Measurements from ENCODE around the gene BIN2.
"Not testable (repeated sequence)": the region's sequence is repeated elsewhere in the genome, so short reads cannot be mapped to it uniquely, and the experiment has no call there.

BIN2 gene

DNA sequence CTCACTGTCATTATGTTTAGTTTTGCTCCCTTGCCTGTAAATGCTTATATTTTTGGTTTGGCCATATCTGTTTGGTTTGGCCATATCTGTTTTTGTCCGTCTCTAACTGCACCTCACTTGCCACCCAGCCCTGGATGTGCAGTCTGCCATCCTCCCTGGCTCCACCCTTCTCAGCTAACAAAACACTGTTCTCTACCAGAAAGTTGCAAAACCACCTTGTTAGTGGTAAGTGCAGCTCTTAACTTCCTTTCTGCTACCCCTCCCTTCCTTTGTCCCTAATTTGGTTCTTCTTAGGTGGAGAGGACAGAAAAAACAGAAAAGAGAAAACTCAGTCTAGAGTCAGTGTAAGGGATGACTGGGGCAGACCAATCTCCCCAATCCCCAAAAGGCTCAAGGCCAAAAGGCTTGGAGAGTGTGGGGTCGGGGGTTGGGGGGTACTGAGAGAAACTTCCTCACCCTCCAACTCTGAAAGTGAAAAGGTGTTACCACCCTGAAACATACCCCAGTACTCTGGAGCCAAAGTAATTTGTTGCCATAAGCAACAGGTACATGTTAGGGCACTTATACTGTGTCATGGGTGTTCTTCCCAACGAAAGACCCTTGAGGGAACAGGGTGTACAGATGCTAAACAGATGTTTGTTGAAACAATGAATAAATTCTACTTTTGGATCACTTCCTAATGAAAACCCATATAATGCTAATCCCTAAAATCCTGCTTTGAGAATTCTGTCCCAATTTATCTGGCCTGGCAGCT is 5.0 kb downstream of the BIN2 start:
- Histone ChIP-seq H3K4me1 (ENCODE audit: insufficient read depth, poor library complexity, severe bottlenecking) (no peaks in the 10 kb centered on the region), H3K27ac (ENCODE audit: poor library complexity, severe bottlenecking) (no peak overlapping the region), H3K4me3 (ENCODE audit: severe bottlenecking) (no peak overlapping the region), H3K9me3 (ENCODE audit: severe bottlenecking) (no peaks in the 10 kb centered on the region), H3K27me3 (ENCODE audit: insufficient read depth, poor library complexity, severe bottlenecking) (no peaks in the 10 kb centered on the region), H3K36me3 (ENCODE audit: low read depth) (no peaks in the 10 kb centered on the region)
- ATAC-seq (ENCODE audit: low read depth) (peak; percentile 36; the same call in 1 of the 3 replicates), DNase-seq (ENCODE audit: low spot score) (no peak)
- no peak for TF ChIP-seq CTCF (IDR thresholded peaks at IDR 0.05; ENCODE audit: poor library complexity, severe bottlenecking)

- not testable (repeated sequence) for H3K27me3 ChIP-seq (ENCODE audit: insufficient read depth, poor library complexity, severe bottlenecking); H3K9me3 ChIP-seq (ENCODE audit: severe bottlenecking); H3K27ac ChIP-seq (ENCODE audit: poor library complexity, severe bottlenecking); H3K36me3 ChIP-seq (ENCODE audit: low read depth); H3K4me1 ChIP-seq (ENCODE audit: insufficient read depth, poor library complexity, severe bottlenecking); H3K4me3 ChIP-seq (ENCODE audit: severe bottlenecking); ATAC-seq (ENCODE audit: low read depth); DNase-seq (ENCODE audit: low spot score)
Measured at GRCh38 chr12:51318057-51318806, 5.7 kb downstream of the BIN2 start.

DNA sequence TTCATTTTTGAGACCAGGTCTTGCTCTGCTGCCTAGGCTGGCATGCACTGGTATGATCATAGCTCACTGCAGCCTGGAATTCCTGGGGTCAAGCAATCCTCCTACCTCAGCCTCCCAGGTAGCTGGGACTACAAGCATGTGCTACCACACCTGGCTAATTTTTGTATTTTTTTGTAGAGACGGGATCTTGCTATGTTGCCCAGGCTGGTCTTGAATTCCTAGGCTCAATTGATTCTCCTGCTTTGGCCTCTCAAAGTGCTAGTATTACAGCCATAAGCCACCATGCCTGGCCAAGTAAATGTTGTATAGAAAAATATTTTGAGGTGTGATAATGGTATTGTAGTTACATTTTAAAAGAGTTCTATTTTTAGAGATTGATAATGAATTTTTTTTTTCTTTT is 12.6 kb downstream of the BIN2 start:
- Histone ChIP-seq H3K9me3 (ENCODE audit: severe bottlenecking) (no peaks in the 10 kb centered on the region), H3K27ac (ENCODE audit: poor library complexity, severe bottlenecking) (no peak overlapping the region), H3K4me1 (ENCODE audit: insufficient read depth, poor library complexity, severe bottlenecking) (peaks cover 15% of the 10 kb centered on the region), H3K4me3 (ENCODE audit: severe bottlenecking) (no peak overlapping the region), H3K36me3 (ENCODE audit: low read depth) (no peaks in the 10 kb centered on the region), H3K27me3 (ENCODE audit: insufficient read depth, poor library complexity, severe bottlenecking) (no peaks in the 10 kb centered on the region)
- no peak for TF ChIP-seq CTCF (IDR thresholded peaks at IDR 0.05; ENCODE audit: poor library complexity, severe bottlenecking)
- ATAC-seq (ENCODE audit: low read depth) (no peak), DNase-seq (ENCODE audit: low spot score) (no peak)

DNA sequence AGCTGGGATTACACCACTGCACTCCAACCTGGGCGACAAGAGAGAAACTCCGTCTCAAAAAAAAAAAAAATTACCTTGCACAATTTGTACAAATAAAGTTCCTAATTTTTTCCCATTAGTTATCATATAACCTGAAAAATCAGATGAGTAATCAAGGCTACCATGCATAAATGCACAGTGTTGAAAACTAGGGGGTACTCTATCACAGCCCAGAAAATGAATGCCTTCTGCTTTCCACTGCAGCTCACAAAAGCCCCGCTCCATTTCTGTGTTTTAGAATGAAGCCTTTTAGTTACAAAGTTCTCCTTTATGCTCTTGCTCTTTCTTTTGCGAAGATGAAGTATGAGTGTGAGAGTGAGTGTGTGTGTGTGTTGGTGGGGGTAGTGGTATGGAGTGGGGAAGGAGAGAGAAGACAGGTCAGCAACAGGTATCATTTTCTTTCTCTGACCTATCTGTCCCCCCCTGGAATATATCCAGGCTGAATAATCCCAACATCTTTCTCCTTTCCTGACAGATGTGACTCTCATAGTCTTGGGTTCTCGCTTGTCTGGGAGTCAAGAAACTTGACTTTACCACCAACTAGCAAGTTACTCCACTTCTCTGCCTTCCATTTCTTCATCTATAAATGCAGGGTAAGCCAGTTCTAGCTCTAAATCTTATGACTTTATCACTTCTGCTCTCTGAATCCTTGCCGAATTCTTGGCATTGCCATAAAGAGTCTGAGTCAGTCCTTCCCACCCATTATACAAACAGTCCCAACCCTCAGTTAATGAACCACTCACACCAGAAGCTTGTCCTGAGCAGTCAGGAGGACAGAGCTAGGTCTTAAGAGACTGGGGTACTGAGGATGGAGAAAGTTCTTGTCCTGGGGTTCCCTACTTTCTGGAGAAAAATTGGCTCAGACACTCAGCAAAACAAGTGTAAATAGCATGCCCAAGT is 16.1 kb downstream of the BIN2 start:
- Histone ChIP-seq H3K4me1 (ENCODE audit: insufficient read depth, poor library complexity, severe bottlenecking) (peaks cover 15% of the 10 kb centered on the region), H3K27ac (ENCODE audit: poor library complexity, severe bottlenecking) (peak overlapping the region; percentile 50), H3K4me3 (ENCODE audit: severe bottlenecking) (no peak overlapping the region), H3K27me3 (ENCODE audit: insufficient read depth, poor library complexity, severe bottlenecking) (no peaks in the 10 kb centered on the region), H3K36me3 (ENCODE audit: low read depth) (no peaks in the 10 kb centered on the region), H3K9me3 (ENCODE audit: severe bottlenecking) (no peaks in the 10 kb centered on the region)
- no peak for DNase-seq (ENCODE audit: low spot score)
- TF ChIP-seq CTCF (IDR thresholded peaks at IDR 0.05; ENCODE audit: poor library complexity, severe bottlenecking): no peak
- ATAC-seq (ENCODE audit: low read depth): peak; percentile 100

- Histone ChIP-seq H3K36me3 (ENCODE audit: low read depth) (no peaks in the 10 kb centered on the region), H3K4me3 (ENCODE audit: severe bottlenecking) (no peak overlapping the region), H3K9me3 (ENCODE audit: severe bottlenecking) (no peaks in the 10 kb centered on the region), H3K27me3 (ENCODE audit: insufficient read depth, poor library complexity, severe bottlenecking) (no peaks in the 10 kb centered on the region), H3K4me1 (ENCODE audit: insufficient read depth, poor library complexity, severe bottlenecking) (peaks cover 15% of the 10 kb centered on the region), H3K27ac (ENCODE audit: poor library complexity, severe bottlenecking) (no peak overlapping the region)
- TF ChIP-seq CTCF (IDR thresholded peaks at IDR 0.05; ENCODE audit: poor library complexity, severe bottlenecking): no peak
- no peak for ATAC-seq (ENCODE audit: low read depth)
- no peak for DNase-seq (ENCODE audit: low spot score)
Measured at GRCh38 chr12:51306507-51306906, 17.5 kb downstream of the BIN2 start.

DNA sequence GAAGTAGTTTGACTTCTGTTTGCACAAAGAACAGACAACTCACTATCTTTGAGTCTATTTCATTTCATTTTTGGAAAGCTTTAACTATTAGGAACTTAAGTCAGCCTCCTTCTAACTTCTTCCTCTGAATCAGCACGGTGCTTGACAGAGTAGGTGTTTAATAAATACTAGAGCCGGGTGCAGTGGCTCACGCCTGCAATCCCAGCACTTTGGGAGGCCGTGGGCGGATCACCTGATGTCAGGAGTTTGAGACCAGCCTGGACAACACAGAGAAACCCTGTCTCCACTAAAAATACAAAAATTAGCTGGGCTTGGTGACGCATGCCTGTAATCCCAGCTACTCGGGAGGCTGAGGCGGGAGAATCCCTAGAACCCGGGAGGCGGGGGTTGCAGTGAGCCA is 23.2 kb downstream of the BIN2 start:
- H3K36me3 ChIP-seq (ENCODE audit: low read depth); H3K4me3 ChIP-seq (ENCODE audit: severe bottlenecking); ATAC-seq (ENCODE audit: low read depth); H3K4me1 ChIP-seq (ENCODE audit: insufficient read depth, poor library complexity, severe bottlenecking); DNase-seq (ENCODE audit: low spot score); H3K27ac ChIP-seq (ENCODE audit: poor library complexity, severe bottlenecking); H3K9me3 ChIP-seq (ENCODE audit: severe bottlenecking); H3K27me3 ChIP-seq (ENCODE audit: insufficient read depth, poor library complexity, severe bottlenecking): not testable (repeated sequence)
